ENCODE measurements around the gene CEACAM3. TPM values are rescaled to one million over a fixed set of nuclear protein-coding genes. Genes with fewer than 3 reads are reported as not detected.
"Not testable (repeated sequence)": the region's sequence is repeated elsewhere in the genome, so short reads cannot be mapped to it uniquely, and the experiment has no call there.

Gene CEACAM3
- total RNA-seq: not detected in 2 replicates
- polyA plus RNA-seq: not detected in 2 replicates
- polyA plus RNA-seq (2012): not detected in 2 replicates
- polyA minus RNA-seq (ENCODE audit: low replicate concordance): not detected in 2 replicates

- no peaks in the 10 kb centered on the region for H3K27me3 ChIP-seq (ENCODE audit: control insufficient read depth, insufficient read depth, low read length)
- H3K9ac ChIP-seq (ENCODE audit: insufficient read depth, low read length): no peak within 1 kb of the TSS
- no peak within 1 kb of the TSS for H3K4me3 ChIP-seq (replicated peaks in 1 of 4; ENCODE audit: control extremely low read depth in 1 of 4, insufficient read depth in 1 of 4, low read depth in 3 of 4, low read length in 4 of 4)
- TF ChIP-seq CTCF (conservative IDR thresholded peaks at IDR 0.05 in 1 of 2, IDR thresholded peaks at IDR 0.05 in 1 of 2; ENCODE audit: low read depth in 1 of 2, low read length in 2 of 2) (no peak), EZH2 (IDR thresholded peaks at IDR 0.05; ENCODE audit: low read length, missing control alignments) (no peak)
- H3K4me2 ChIP-seq (ENCODE audit: extremely low read depth, insufficient read depth, low read length): no peak within 1 kb of the TSS
- H3K4me1 ChIP-seq (ENCODE audit: control insufficient read depth, extremely low read depth, insufficient read depth, low read length): no peaks in the 10 kb centered on the region
- DNase-seq (ENCODE audit: low read depth in 2 of 2): no peak
- no peak within 1 kb of the TSS for H3K27ac ChIP-seq (ENCODE audit: insufficient read depth, low read length)
- no peaks in the 10 kb centered on the region for H4K20me1 ChIP-seq (ENCODE audit: control insufficient read depth, extremely low read depth, insufficient read depth, low read length)
- H3K79me2 ChIP-seq (ENCODE audit: control insufficient read depth, insufficient read depth, low read length): no peaks in the 10 kb centered on the region
- H3K36me3 ChIP-seq (ENCODE audit: control insufficient read depth, insufficient read depth, low read length): no peaks in the 10 kb centered on the region
- no peak within 1 kb of the TSS for H2AFZ ChIP-seq (ENCODE audit: low read length)
- H3K9me3 ChIP-seq (ENCODE audit: control insufficient read depth, insufficient read depth, low read depth, low read length): no peaks in the 10 kb centered on the region
These were observed at the start of gene CEACAM3 for GRCh38 chr19:41796362-41796761. Gene CEACAM3 (plus strand): TSS chr19:41796587. CDS start chr19:41796678, 91 bp downstream.

- Histone ChIP-seq H4K20me1 (ENCODE audit: control insufficient read depth, extremely low read depth, insufficient read depth, low read length) (no peaks in the 10 kb centered on the region), H3K9me3 (ENCODE audit: control insufficient read depth, insufficient read depth, low read depth, low read length) (no peaks in the 10 kb centered on the region), H3K27me3 (ENCODE audit: control insufficient read depth, insufficient read depth, low read length) (peaks cover 6% of the 10 kb centered on the region), H3K79me2 (ENCODE audit: control insufficient read depth, insufficient read depth, low read length) (no peaks in the 10 kb centered on the region), H3K9ac (ENCODE audit: insufficient read depth, low read length) (no peak overlapping the region), H3K36me3 (ENCODE audit: control insufficient read depth, insufficient read depth, low read length) (no peaks in the 10 kb centered on the region), H3K27ac (ENCODE audit: insufficient read depth, low read length) (no peak overlapping the region), H3K4me2 (ENCODE audit: extremely low read depth, insufficient read depth, low read length) (no peak overlapping the region), H3K4me1 (ENCODE audit: control insufficient read depth, extremely low read depth, insufficient read depth, low read length) (no peaks in the 10 kb centered on the region), H2AFZ (ENCODE audit: low read length) (no peak overlapping the region), H3K4me3 (replicated peaks in 1 of 4; ENCODE audit: control extremely low read depth in 1 of 4, insufficient read depth in 1 of 4, low read depth in 3 of 4, low read length in 4 of 4) (no peak overlapping the region)
- DNase-seq (ENCODE audit: low read depth in 2 of 2): peak; percentile 36 to 43
- peak; percentile 56 to 66 for TF ChIP-seq CTCF (conservative IDR thresholded peaks at IDR 0.05 in 1 of 2, IDR thresholded peaks at IDR 0.05 in 1 of 2; ENCODE audit: low read depth in 1 of 2, low read length in 2 of 2)
- no peak for TF ChIP-seq EZH2 (IDR thresholded peaks at IDR 0.05; ENCODE audit: low read length, missing control alignments)
These were observed 49.7 kb upstream of the CEACAM3 start for GRCh38 chr19:41746593-41747227.

GRCh38 chr19:41748012-41748411 is 48.4 kb upstream of the CEACAM3 start:
- Histone ChIP-seq H3K79me2 (ENCODE audit: control insufficient read depth, insufficient read depth, low read length) (no peaks in the 10 kb centered on the region), H4K20me1 (ENCODE audit: control insufficient read depth, extremely low read depth, insufficient read depth, low read length) (no peaks in the 10 kb centered on the region), H3K9me3 (ENCODE audit: control insufficient read depth, insufficient read depth, low read depth, low read length) (no peaks in the 10 kb centered on the region), H3K36me3 (ENCODE audit: control insufficient read depth, insufficient read depth, low read length) (no peaks in the 10 kb centered on the region), H3K27ac (ENCODE audit: insufficient read depth, low read length) (no peak overlapping the region), H3K9ac (ENCODE audit: insufficient read depth, low read length) (no peak overlapping the region), H3K4me3 (replicated peaks in 1 of 4; ENCODE audit: control extremely low read depth in 1 of 4, insufficient read depth in 1 of 4, low read depth in 3 of 4, low read length in 4 of 4) (no peak overlapping the region), H3K4me1 (ENCODE audit: control insufficient read depth, extremely low read depth, insufficient read depth, low read length) (no peaks in the 10 kb centered on the region), H3K27me3 (ENCODE audit: control insufficient read depth, insufficient read depth, low read length) (peaks cover 6% of the 10 kb centered on the region), H2AFZ (ENCODE audit: low read length) (no peak overlapping the region), H3K4me2 (ENCODE audit: extremely low read depth, insufficient read depth, low read length) (no peak overlapping the region)
- no peak for DNase-seq (ENCODE audit: low read depth in 2 of 2)
- TF ChIP-seq EZH2 (IDR thresholded peaks at IDR 0.05; ENCODE audit: low read length, missing control alignments) (no peak), CTCF (conservative IDR thresholded peaks at IDR 0.05 in 1 of 2, IDR thresholded peaks at IDR 0.05 in 1 of 2; ENCODE audit: low read depth in 1 of 2, low read length in 2 of 2) (no peak)

GRCh38 chr19:41750248-41751134 is 45.9 kb upstream of the CEACAM3 start:
- H3K9me3 ChIP-seq (ENCODE audit: control insufficient read depth, insufficient read depth, low read depth, low read length); H3K36me3 ChIP-seq (ENCODE audit: control insufficient read depth, insufficient read depth, low read length); H4K20me1 ChIP-seq (ENCODE audit: control insufficient read depth, extremely low read depth, insufficient read depth, low read length); H3K27me3 ChIP-seq (ENCODE audit: control insufficient read depth, insufficient read depth, low read length); H3K4me2 ChIP-seq (ENCODE audit: extremely low read depth, insufficient read depth, low read length); H3K79me2 ChIP-seq (ENCODE audit: control insufficient read depth, insufficient read depth, low read length); H3K4me3 ChIP-seq (replicated peaks in 1 of 4; ENCODE audit: control extremely low read depth in 1 of 4, insufficient read depth in 1 of 4, low read depth in 3 of 4, low read length in 4 of 4); H3K9ac ChIP-seq (ENCODE audit: insufficient read depth, low read length); H2AFZ ChIP-seq (ENCODE audit: low read length); H3K27ac ChIP-seq (ENCODE audit: insufficient read depth, low read length); DNase-seq (ENCODE audit: low read depth in 2 of 2); H3K4me1 ChIP-seq (ENCODE audit: control insufficient read depth, extremely low read depth, insufficient read depth, low read length): not testable (repeated sequence)
